Uterus (tissue), 4 donors: ENCODE data around the gene DMD. TPM values are rescaled to one million over a fixed set of nuclear protein-coding genes. Genes with fewer than 3 reads are reported as not detected.

ENCODE experiments used
- DNase-seq, 2 donors: peaks; one replicate each; pipeline ENCODE4 v3.0.0-alpha.2; 2019 to 2020
- H3K27ac ChIP-seq, 2 donors: fragments of 200-600 bp; sonication (generic); 1 replicate in 1 of 2; 2 replicates in 1 of 2; pipeline ENCODE4 v1.5.1; 2016 to 2018
- H3K27me3 ChIP-seq, 2 donors: fragments of 200-600 bp; sonication (generic); one replicate each; pipeline ENCODE4 v1.5.1; 2018 to 2019; ENCODE audit warnings: control low read depth in 1 of 2
- H3K36me3 ChIP-seq, 2 donors: fragments of 200-600 bp; sonication (generic); one replicate each; pipeline ENCODE4 v1.5.1; 2019; ENCODE audit warnings: control low read depth in 1 of 2
- H3K4me1 ChIP-seq, 2 donors: fragments of 200-600 bp; sonication (generic); one replicate each; pipeline ENCODE4 v1.5.1; 2018 to 2019; ENCODE audit warnings: control low read depth in 1 of 2
- H3K4me3 ChIP-seq, 2 donors: fragments of 200-600 bp; sonication (generic); 1 replicate in 1 of 2; 2 replicates in 1 of 2; pipeline ENCODE4 v1.5.1; 2018 to 2019; ENCODE audit warnings: mild to moderate bottlenecking in 1 of 2
- H3K9me3 ChIP-seq, 2 donors: fragments of 200-600 bp; sonication (generic); one replicate each; pipeline ENCODE4 v1.5.1; 2019; ENCODE audit warnings: control low read depth in 1 of 2
- POLR2A ChIP-seq, 2 donors: fragments of 450-650 bp; IDR thresholded peaks; one replicate each; pipeline ENCODE4 v1.6.1; 2016; ENCODE audit warnings: antibody characterized with exemption in 2 of 2, mild to moderate bottlenecking in 1 of 2, moderate library complexity in 1 of 2
- intact Hi-C: fragments of 100-400 bp; cut with DNase I; formaldehyde crosslinking; loops from one replicate; pipeline ENCODE4 v1.15.1; 2023; ENCODE audit warnings: low total_unique reads
- total RNA-seq, 4 donors: library from RNA; depleted of rRNA in 3 of 4; stranded (reverse); fragments of >200 nt in 3 of 4; gene quantifications; one replicate each; pipeline versions ENCODE4 v1.1.0 to v1.2.4, GENCODE V29; 2014 to 2023
- TF ChIP-seq, protein P1 (sequence below), 4 experiments: fragments of 200-600 bp in 2 of 4; fragments of 450-650 bp in 2 of 4; sonication (generic) in 2 of 4; IDR thresholded peaks; one replicate each; pipeline ENCODE4 v1.5.1; 2016 to 2019; ENCODE audit warnings: antibody characterized with exemption in 4 of 4, mild to moderate bottlenecking in 2 of 4, moderate library complexity in 1 of 4
- donor health status: DM: yes; HTN: yes; CAD: no.

The DMD gene
- total RNA-seq, 4 donors from 2014 or later, result 73.8 to 147 (median 97.8) TPM

DNA sequence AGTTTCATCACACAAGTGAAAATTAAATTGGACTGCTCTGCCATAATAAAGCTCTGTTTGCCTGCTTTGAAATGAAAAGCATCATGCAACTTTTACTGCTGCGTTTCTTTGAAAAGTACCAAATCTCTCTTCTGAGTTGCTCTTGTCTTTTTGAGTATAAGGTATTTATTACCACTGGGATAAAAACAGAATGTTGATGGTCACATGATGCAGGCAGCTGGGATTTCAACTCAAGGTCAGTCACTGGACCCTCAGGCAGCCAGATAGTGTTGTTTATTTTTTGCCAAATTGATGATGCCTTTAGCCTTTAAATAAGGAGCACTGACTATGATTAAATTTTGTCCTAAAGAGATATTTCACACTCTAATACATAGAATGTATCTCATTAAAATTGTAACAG, 32.7 kb downstream of the DMD start:
- Histone ChIP-seq H3K27ac (no peak overlapping the region), H3K9me3 (no peaks in the 10 kb centered on the region), H3K4me1 (no peaks in the 10 kb centered on the region), H3K4me3 (no peak overlapping the region), H3K36me3 (no peaks in the 10 kb centered on the region), H3K27me3 (no peaks in the 10 kb centered on the region)
- DNase-seq, result no peak
- TF ChIP-seq, protein P1, sequence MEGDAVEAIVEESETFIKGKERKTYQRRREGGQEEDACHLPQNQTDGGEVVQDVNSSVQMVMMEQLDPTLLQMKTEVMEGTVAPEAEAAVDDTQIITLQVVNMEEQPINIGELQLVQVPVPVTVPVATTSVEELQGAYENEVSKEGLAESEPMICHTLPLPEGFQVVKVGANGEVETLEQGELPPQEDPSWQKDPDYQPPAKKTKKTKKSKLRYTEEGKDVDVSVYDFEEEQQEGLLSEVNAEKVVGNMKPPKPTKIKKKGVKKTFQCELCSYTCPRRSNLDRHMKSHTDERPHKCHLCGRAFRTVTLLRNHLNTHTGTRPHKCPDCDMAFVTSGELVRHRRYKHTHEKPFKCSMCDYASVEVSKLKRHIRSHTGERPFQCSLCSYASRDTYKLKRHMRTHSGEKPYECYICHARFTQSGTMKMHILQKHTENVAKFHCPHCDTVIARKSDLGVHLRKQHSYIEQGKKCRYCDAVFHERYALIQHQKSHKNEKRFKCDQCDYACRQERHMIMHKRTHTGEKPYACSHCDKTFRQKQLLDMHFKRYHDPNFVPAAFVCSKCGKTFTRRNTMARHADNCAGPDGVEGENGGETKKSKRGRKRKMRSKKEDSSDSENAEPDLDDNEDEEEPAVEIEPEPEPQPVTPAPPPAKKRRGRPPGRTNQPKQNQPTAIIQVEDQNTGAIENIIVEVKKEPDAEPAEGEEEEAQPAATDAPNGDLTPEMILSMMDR (IDR thresholded peaks at IDR 0.05), result no peak
- no peak for TF ChIP-seq POLR2A (IDR thresholded peaks at IDR 0.05)
- intact Hi-C loops, result no loop called here

DNA sequence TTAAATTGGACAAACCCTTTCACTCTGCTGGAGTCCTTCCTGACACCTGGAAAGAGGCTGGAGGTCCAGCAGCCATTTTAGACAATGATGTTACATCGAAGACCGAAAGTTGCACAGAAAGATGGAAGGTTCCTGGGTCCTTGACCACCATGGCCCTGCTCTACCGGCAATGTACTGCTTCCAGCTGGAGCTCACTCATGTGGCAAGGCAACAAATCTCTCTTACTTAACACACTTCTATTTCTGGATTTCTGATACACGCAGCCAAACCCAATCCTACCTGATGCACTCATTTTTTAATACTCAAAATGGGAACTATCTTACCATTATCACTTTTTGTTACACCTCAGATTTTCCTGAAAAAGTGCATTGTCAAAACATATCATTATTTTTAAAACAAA, 33.1 kb downstream of the DMD start:
- intact Hi-C loops, result no loop called here
- H3K4me1 ChIP-seq, result no peaks in the 10 kb centered on the region
- no peak for TF ChIP-seq POLR2A (IDR thresholded peaks at IDR 0.05)
- TF ChIP-seq, protein P1 (IDR thresholded peaks at IDR 0.05), result no peak
- DNase-seq, result no peak
- H3K27ac ChIP-seq, result no peak overlapping the region
- H3K36me3 ChIP-seq, result no peaks in the 10 kb centered on the region
- no peaks in the 10 kb centered on the region for H3K9me3 ChIP-seq
- H3K4me3 ChIP-seq, result no peak overlapping the region
- no peaks in the 10 kb centered on the region for H3K27me3 ChIP-seq

DNA sequence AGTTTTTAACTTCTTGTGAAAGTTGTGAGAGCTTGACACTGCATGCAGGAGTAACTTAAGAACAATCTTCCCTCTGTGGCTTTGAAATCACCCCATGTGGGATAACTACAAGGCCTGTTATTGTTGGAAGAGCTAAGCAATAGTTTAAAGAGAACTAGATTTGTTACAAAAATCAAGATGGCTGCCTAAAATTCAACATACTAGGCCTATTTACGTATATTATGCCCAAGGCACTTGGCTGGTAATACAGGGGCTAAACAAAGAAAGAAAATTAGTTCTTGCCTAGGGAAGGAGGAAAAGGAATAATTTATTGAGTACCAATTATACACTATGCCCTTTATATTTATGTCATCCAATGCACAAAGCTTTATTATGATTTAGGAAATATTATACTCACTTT, 36.1 kb downstream of the DMD start:
- Histone ChIP-seq H3K4me1 (no peaks in the 10 kb centered on the region), H3K27ac (no peak overlapping the region), H3K4me3 (no peak overlapping the region), H3K36me3 (no peaks in the 10 kb centered on the region), H3K27me3 (no peaks in the 10 kb centered on the region), H3K9me3 (no peaks in the 10 kb centered on the region)
- TF ChIP-seq POLR2A (IDR thresholded peaks at IDR 0.05), result no peak
- DNase-seq, result no peak
- intact Hi-C loops, result no loop called here

DNA sequence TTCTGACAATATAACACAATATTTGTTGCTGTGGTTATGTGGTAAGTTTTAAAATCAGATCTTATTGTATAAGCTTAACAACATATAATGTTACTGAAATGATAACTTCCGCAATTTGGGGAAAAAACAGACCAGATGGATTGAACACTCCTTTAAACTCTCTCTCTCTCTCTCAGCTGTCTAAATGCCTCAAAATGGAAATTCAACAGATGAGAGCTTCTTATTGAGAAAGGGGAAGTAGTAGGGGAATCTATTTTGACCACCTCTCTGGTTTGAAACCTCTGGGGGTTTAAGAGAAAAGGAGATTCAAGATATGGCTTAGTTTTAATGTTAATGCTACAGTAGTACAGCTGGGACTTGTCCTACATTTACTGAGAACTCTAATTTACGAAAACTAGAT, 40.3 kb downstream of the DMD start:
- H3K27ac ChIP-seq, result no peak overlapping the region
- no peak for DNase-seq
- H3K9me3 ChIP-seq, result no peaks in the 10 kb centered on the region
- intact Hi-C loops, result no loop called here
- H3K4me1 ChIP-seq, result no peaks in the 10 kb centered on the region
- no peaks in the 10 kb centered on the region for H3K27me3 ChIP-seq
- no peak overlapping the region for H3K4me3 ChIP-seq
- no peak for TF ChIP-seq POLR2A (IDR thresholded peaks at IDR 0.05)
- TF ChIP-seq, protein P1 (IDR thresholded peaks at IDR 0.05), result no peak
- no peaks in the 10 kb centered on the region for H3K36me3 ChIP-seq

GRCh38 chrX:33161829-33162228, 49.5 kb downstream of the DMD start:
- no peak for DNase-seq
- no peaks in the 10 kb centered on the region for H3K36me3 ChIP-seq
- TF ChIP-seq, protein P1 (IDR thresholded peaks at IDR 0.05), result no peak
- TF ChIP-seq POLR2A (IDR thresholded peaks at IDR 0.05), result no peak
- no peak overlapping the region for H3K27ac ChIP-seq
- intact Hi-C loops, result no loop called here
- H3K9me3 ChIP-seq, result no peaks in the 10 kb centered on the region
- H3K4me1 ChIP-seq, result no peaks in the 10 kb centered on the region
- H3K27me3 ChIP-seq, result no peaks in the 10 kb centered on the region
- H3K4me3 ChIP-seq, result no peak overlapping the region

- Histone ChIP-seq H3K9me3 (no peaks in the 10 kb centered on the region), H3K4me3 (no peak overlapping the region), H3K27ac (no peak overlapping the region), H3K27me3 (no peaks in the 10 kb centered on the region), H3K36me3 (no peaks in the 10 kb centered on the region), H3K4me1 (no peaks in the 10 kb centered on the region)
- no peak for DNase-seq
- intact Hi-C loops, result no loop called here
- TF ChIP-seq, protein P1 (IDR thresholded peaks at IDR 0.05), result no peak
- no peak for TF ChIP-seq POLR2A (IDR thresholded peaks at IDR 0.05)
Observed at GRCh38 chrX:33160273-33160672, 51.1 kb downstream of the DMD start.
